ENCODE measurements around the gene MRPS6.

MRPS6 gene

GRCh38 chr21:34143685-34144182, 70.4 kb downstream of the MRPS6 start:
- H3K27ac ChIP-seq (ENCODE audit: low read depth, low read length), result no peak overlapping the region
- TF ChIP-seq CTCF (IDR thresholded peaks at IDR 0.05; ENCODE audit: low read depth, low read length, poor library complexity, severe bottlenecking) (no peak), EZH2phosphoT487 (IDR thresholded peaks at IDR 0.05; ENCODE audit: borderline replicate concordance, low read length) (no peak)
- H3K9me2 ChIP-seq (replicated peaks; ENCODE audit: control insufficient read depth, low read length), result no peaks in the 10 kb centered on the region
- H3K79me2 ChIP-seq (ENCODE audit: control insufficient read depth, low read length), result peaks cover 23% of the 10 kb centered on the region
- H3K4me1 ChIP-seq (ENCODE audit: control insufficient read depth, low read length), result no peaks in the 10 kb centered on the region
- H3K4me2 ChIP-seq (ENCODE audit: low read length), result no peak overlapping the region
- peaks cover 26% of the 10 kb centered on the region for H3K36me3 ChIP-seq (ENCODE audit: control insufficient read depth, low read length)
- no peak overlapping the region for H3K4me3 ChIP-seq (ENCODE audit: low read length)
- H3K9me3 ChIP-seq (ENCODE audit: control insufficient read depth, insufficient read depth, low read length), result no peaks in the 10 kb centered on the region
- H3F3A ChIP-seq (ENCODE audit: control insufficient read depth, insufficient read depth), result no peaks in the 10 kb centered on the region
- H3K27me3 ChIP-seq (ENCODE audit: control insufficient read depth, low read length), result no peaks in the 10 kb centered on the region
- H4K20me1 ChIP-seq (ENCODE audit: control insufficient read depth, insufficient read depth, low read depth, low read length), result no peaks in the 10 kb centered on the region

DNA sequence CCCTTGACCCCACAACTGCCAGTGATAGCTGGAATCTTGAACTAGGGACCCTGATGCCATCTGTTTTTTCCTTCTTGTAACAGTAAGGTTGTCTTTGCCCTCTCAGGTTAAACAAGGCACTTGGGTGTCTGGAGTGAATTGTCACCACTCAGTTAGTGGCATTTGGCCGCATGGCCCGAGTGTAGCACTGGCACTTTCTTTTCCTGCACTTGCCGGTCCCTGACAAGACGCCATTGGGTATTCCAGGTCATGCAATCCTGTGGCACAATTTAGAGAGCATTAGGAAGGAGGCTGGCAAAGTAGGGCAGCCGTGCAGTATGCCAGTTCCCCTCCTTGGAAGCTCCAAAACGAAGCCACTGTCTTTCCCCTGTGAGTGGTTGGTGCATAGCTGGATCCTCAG, 70.8 kb downstream of the MRPS6 start:
- H3K4me2 ChIP-seq (ENCODE audit: low read length), result no peak overlapping the region
- H3K9me3 ChIP-seq (ENCODE audit: control insufficient read depth, insufficient read depth, low read length), result no peaks in the 10 kb centered on the region
- no peaks in the 10 kb centered on the region for H3K9me2 ChIP-seq (replicated peaks; ENCODE audit: control insufficient read depth, low read length)
- peaks cover 23% of the 10 kb centered on the region for H3K79me2 ChIP-seq (ENCODE audit: control insufficient read depth, low read length)
- no peak overlapping the region for H3K4me3 ChIP-seq (ENCODE audit: low read length)
- H3K4me1 ChIP-seq (ENCODE audit: control insufficient read depth, low read length), result no peaks in the 10 kb centered on the region
- no peaks in the 10 kb centered on the region for H3F3A ChIP-seq (ENCODE audit: control insufficient read depth, insufficient read depth)
- no peak overlapping the region for H3K27ac ChIP-seq (ENCODE audit: low read depth, low read length)
- H3K36me3 ChIP-seq (ENCODE audit: control insufficient read depth, low read length), result peaks cover 26% of the 10 kb centered on the region
- H3K27me3 ChIP-seq (ENCODE audit: control insufficient read depth, low read length), result no peaks in the 10 kb centered on the region
- no peaks in the 10 kb centered on the region for H4K20me1 ChIP-seq (ENCODE audit: control insufficient read depth, insufficient read depth, low read depth, low read length)
- TF ChIP-seq EZH2phosphoT487 (IDR thresholded peaks at IDR 0.05; ENCODE audit: borderline replicate concordance, low read length) (no peak), CTCF (IDR thresholded peaks at IDR 0.05; ENCODE audit: low read depth, low read length, poor library complexity, severe bottlenecking) (no peak)

DNA sequence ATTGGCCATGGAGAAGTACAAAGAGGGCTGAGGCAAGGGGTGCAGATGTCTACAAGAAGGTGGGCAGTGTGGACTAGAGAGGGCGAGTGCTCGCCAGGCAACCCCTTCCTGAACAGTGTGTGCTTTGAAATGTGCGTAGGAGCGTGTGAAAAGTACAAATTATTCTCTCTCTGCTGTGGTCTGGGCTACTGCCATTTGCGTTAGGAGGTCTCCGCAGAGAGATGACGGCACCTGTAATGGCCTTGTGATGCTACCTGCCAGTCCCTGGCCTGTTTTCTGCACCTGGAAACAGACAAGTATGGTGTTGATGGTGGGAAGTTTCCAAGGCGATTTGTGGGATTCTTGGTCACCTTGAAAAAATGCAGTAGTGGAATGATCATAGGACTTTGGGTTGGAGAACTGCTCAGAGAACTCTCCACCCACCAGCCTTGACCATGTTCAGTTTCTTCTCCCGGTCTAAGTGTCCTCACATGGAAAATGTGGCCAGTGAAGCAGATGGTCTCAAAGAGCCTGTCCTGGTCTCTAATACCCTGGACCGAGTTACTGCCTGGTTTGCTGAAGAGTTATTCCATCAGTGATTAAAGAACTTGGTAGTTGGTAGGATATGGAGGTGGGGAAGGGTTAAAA, 74.5 kb downstream of the MRPS6 start:
- H4K20me1 ChIP-seq (ENCODE audit: control insufficient read depth, insufficient read depth, low read depth, low read length), result no peaks in the 10 kb centered on the region
- H3K79me2 ChIP-seq (ENCODE audit: control insufficient read depth, low read length), result no peaks in the 10 kb centered on the region
- TF ChIP-seq EZH2phosphoT487 (IDR thresholded peaks at IDR 0.05; ENCODE audit: borderline replicate concordance, low read length) (no peak), CTCF (IDR thresholded peaks at IDR 0.05; ENCODE audit: low read depth, low read length, poor library complexity, severe bottlenecking) (no peak)
- H3K4me3 ChIP-seq (ENCODE audit: low read length), result no peak overlapping the region
- no peaks in the 10 kb centered on the region for H3K27me3 ChIP-seq (ENCODE audit: control insufficient read depth, low read length)
- H3K4me2 ChIP-seq (ENCODE audit: low read length), result no peak overlapping the region
- no peak overlapping the region for H3K27ac ChIP-seq (ENCODE audit: low read depth, low read length)
- H3K4me1 ChIP-seq (ENCODE audit: control insufficient read depth, low read length), result peaks cover 4% of the 10 kb centered on the region
- H3F3A ChIP-seq (ENCODE audit: control insufficient read depth, insufficient read depth), result no peaks in the 10 kb centered on the region
- no peaks in the 10 kb centered on the region for H3K9me2 ChIP-seq (replicated peaks; ENCODE audit: control insufficient read depth, low read length)
- no peaks in the 10 kb centered on the region for H3K9me3 ChIP-seq (ENCODE audit: control insufficient read depth, insufficient read depth, low read length)
- H3K36me3 ChIP-seq (ENCODE audit: control insufficient read depth, low read length), result peaks cover 7% of the 10 kb centered on the region
